Body of pancreas (tissue), 4 donors: ENCODE data around the gene BEGAIN. TPM values are rescaled to one million over a fixed set of nuclear protein-coding genes. Genes with fewer than 3 reads are reported as not detected.

Experiments used
- ATAC-seq: fragments of 150-250 bp; one replicate; pipeline ENCODE4 v1.9.1; 2016
- DNase-seq, 4 donors: peaks; one replicate each; pipeline ENCODE4 v3.0.0-alpha.2; 2019
- H3K27ac ChIP-seq, 4 donors: fragments of 200-600 bp; sonication (generic); 1 replicate in 3 of 4; 2 replicates in 1 of 4; pipeline versions ENCODE4 v1.5.1 to v1.6.1; 2016 to 2019; ENCODE audit warnings: mild to moderate bottlenecking in 1 of 4, mixed read lengths in 1 of 4, moderate library complexity in 1 of 4
- H3K27me3 ChIP-seq, 2 donors: fragments of 200-600 bp; sonication (generic); one replicate each; pipeline ENCODE4 v1.6.0; 2016; ENCODE audit warnings: mild to moderate bottlenecking in 1 of 2
- H3K36me3 ChIP-seq, 2 donors: fragments of 200-600 bp; sonication (generic); replicated peaks in 1 of 2; 2 replicates each; pipeline ENCODE4 v1.5.1; 2016; ENCODE audit warnings: low read depth in 2 of 2; ENCODE audit not compliant: insufficient read depth in 1 of 2
- H3K4me1 ChIP-seq: fragments of 200-600 bp; sonication (generic); one replicate; pipeline ENCODE4 v1.6.0; 2016
- H3K4me3 ChIP-seq, 2 donors: fragments of 200-600 bp; sonication (generic); 1 replicate in 1 of 2; 2 replicates in 1 of 2; pipeline ENCODE4 v1.5.1; 2016 to 2019
- H3K9me3 ChIP-seq, 3 donors: fragments of 200-600 bp; sonication (generic); 1 replicate in 2 of 3; 2 replicates in 1 of 3; pipeline ENCODE4 v1.5.1; 2016
- POLR2A ChIP-seq, 3 donors: fragments of 450-650 bp; IDR thresholded peaks; one replicate each; pipeline ENCODE4 v1.6.1; 2016; ENCODE audit warnings: antibody characterized with exemption in 3 of 3, mild to moderate bottlenecking in 2 of 3
- WGBS, 2 donors: methylation state at CpG; one replicate each; pipeline ENCODE4 v1.1.5; 2017; 5-methylcytosine and 5-hydroxymethylcytosine counted together
- intact Hi-C: fragments of 100-400 bp; cut with DNase I; formaldehyde crosslinking; loops from one replicate; pipeline ENCODE4 v1.15.1; 2023
- total RNA-seq, 2 donors: library from RNA; depleted of rRNA; stranded (reverse); fragments of >200 nt; gene quantifications; one replicate each; pipeline ENCODE4 v1.1.0, GENCODE V29; 2016
- TF ChIP-seq, protein P1 (sequence below), 7 experiments: fragments of 450-650 bp in 4 of 7; fragments of 200-600 bp in 3 of 7; sonication (generic) in 3 of 7; IDR thresholded peaks; one replicate each; pipeline ENCODE4 v1.5.1; 2016 to 2019; ENCODE audit warnings: antibody characterized with exemption in 7 of 7

The BEGAIN gene
- total RNA-seq, 2 donors from 2014 or later: 23.9 to 28.7 TPM

DNA sequence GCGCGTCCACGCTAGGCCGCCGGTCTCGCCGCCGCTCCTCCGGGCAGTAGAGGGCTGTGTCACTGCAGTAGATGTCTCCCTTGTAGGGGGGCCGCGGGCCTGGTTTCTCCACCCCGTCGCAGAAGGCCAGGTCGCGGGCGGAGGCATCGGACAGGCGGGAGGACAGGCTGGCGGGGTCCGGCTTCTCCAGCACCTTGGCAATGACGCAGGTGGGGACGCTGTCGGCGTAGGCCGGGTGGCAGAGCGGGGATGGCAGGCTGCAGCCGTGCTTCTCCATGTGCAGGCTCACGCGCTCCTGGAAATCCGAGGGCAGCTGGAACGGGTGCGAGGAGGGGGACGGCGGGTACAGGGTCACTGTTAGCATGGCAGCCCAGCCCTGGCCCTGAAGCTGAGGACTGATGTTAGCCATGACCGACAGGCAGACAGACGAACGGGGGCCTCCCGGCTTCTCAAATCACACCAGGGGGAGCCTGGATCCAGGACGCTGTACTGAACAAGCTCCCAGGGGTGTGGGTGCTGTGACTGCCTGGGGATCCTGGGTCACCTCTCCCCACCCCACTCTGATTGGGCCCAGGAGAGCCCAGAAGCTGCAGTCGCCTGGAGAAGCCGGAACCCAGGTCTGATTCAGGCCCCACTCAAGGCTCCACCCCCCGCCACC is 48.1 kb downstream of the BEGAIN start:
- WGBS, 2 donors: 91 to 94% methylated on average over 16 to 41 of the region's 42 CpGs
- Histone ChIP-seq H3K27ac (peak overlapping the region in 1 of 4 donors; percentile 93), H3K36me3 (peaks cover 0 to 3% of the 10 kb centered on the region in 2 donors), H3K27me3 (no peaks in the 10 kb centered on the region), H3K9me3 (no peaks in the 10 kb centered on the region), H3K4me3 (no peak overlapping the region), H3K4me1 (peaks cover 60% of the 10 kb centered on the region)
- intact Hi-C loops: no loop called here
- DNase-seq: peak in 3 of 4 donors; percentile 6 to 15 (median 11)
- no peak for ATAC-seq
- TF ChIP-seq, protein P1, sequence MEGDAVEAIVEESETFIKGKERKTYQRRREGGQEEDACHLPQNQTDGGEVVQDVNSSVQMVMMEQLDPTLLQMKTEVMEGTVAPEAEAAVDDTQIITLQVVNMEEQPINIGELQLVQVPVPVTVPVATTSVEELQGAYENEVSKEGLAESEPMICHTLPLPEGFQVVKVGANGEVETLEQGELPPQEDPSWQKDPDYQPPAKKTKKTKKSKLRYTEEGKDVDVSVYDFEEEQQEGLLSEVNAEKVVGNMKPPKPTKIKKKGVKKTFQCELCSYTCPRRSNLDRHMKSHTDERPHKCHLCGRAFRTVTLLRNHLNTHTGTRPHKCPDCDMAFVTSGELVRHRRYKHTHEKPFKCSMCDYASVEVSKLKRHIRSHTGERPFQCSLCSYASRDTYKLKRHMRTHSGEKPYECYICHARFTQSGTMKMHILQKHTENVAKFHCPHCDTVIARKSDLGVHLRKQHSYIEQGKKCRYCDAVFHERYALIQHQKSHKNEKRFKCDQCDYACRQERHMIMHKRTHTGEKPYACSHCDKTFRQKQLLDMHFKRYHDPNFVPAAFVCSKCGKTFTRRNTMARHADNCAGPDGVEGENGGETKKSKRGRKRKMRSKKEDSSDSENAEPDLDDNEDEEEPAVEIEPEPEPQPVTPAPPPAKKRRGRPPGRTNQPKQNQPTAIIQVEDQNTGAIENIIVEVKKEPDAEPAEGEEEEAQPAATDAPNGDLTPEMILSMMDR (IDR thresholded peaks at IDR 0.05): no peak
- no peak for TF ChIP-seq POLR2A (IDR thresholded peaks at IDR 0.05)

DNA sequence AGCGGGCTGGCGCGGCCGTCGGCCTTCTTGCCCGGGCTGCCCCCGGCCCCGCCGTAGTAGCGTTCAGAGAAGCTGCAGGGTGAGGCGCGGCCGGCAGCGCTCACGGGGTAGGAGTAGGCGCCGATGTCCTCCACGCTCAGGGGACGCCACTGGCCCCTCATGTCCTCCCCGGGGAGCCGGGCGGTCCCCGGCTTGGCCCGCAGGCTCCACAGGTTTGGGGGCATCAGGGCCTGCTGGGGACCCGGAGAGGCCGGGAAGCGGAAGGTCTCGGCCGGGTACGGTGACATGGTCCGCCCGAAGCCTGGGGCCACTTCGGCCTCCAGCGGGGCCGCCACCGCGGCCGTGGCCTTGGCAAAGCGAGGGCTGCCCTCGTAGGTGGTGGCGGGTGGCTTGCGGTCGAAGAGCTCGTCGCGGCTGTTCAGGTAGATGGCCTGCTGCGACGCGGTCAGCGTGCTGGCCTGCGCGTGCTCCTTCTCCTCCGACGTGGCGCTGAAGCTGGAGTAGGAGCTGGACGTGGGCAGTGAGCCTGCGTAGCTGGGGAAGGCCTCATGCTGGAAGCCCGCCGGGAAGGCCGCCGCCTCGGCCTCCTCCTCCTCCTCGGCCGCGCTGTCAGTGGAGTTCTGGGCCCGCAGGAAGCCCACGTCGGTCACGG is 48.7 kb downstream of the BEGAIN start:
- intact Hi-C loops: no loop called here
- H3K4me3 ChIP-seq: no peak overlapping the region
- no peak for TF ChIP-seq POLR2A (IDR thresholded peaks at IDR 0.05)
- TF ChIP-seq, protein P1 (IDR thresholded peaks at IDR 0.05): no peak
- H3K27ac ChIP-seq: no peak overlapping the region
- 91 to 95% methylated on average over 24 to 65 of the region's 69 CpGs for WGBS, 2 donors
- peak in 2 of 4 donors; percentile 6 to 13 for DNase-seq
- peaks cover 0 to 3% of the 10 kb centered on the region in 2 donors for H3K36me3 ChIP-seq
- no peaks in the 10 kb centered on the region for H3K9me3 ChIP-seq
- H3K27me3 ChIP-seq: no peaks in the 10 kb centered on the region
- no peak for ATAC-seq
- H3K4me1 ChIP-seq: peaks cover 67% of the 10 kb centered on the region

DNA sequence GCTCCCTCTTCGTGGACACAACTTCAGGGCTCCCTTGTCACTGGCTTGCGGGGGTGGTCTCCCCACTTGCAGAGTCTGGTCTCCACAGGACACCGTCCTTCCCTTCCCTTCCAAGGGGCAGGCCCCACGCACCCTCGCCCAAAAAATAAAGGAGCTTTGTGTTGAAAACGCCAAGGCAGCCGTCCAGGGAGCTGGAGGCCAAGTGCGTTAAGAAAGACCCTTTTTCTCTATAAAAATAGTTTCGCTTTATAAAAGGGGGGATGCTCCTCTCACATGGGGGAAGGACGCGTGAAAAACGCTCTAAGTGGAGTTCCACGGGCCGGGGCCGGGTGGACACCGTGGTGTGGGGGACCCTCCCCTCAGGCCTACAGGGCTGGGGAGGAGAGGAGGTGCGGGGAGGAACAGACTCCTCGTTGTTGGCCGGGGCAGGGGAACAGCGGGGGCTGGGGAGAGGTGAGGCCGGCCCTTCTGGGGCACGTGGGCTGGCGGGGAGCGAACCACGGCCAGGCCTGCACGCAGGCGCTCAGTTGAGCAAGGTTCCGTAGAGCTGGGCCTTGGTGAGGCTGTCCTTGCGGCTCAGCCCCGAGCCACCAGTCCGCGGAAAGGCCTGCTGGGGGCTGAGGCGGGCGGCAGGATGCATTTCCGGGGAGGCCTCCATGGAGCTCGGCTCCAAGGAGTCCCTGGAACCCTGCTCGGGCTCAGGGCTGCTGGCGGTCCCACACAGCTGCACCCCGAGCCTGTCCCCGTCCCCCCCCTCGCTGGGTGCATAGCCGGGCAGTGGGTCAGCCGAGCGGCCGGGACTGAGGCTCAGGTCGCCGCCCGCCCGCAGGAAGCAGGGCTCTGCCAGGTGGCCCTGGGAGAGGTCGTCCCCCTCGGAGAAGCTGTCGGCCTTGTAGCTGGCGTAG is 49.5 kb downstream of the BEGAIN start:
- DNase-seq (peak in 3 of 4 donors; percentile 1 to 11 (median 5)), ATAC-seq (no peak)
- Histone ChIP-seq H3K9me3 (no peaks in the 10 kb centered on the region), H3K4me3 (no peak overlapping the region), H3K4me1 (peaks cover 73% of the 10 kb centered on the region), H3K27ac (no peak overlapping the region), H3K36me3 (peaks cover 0 to under 1% of the 10 kb centered on the region in 2 donors), H3K27me3 (no peaks in the 10 kb centered on the region)
- WGBS, 2 donors: 87 to 90% methylated on average over 38 to 43 of the region's 53 CpGs
- TF ChIP-seq POLR2A (IDR thresholded peaks at IDR 0.05): no peak
- TF ChIP-seq, protein P1 (IDR thresholded peaks at IDR 0.05): no peak
- intact Hi-C loops: no loop called here

DNA sequence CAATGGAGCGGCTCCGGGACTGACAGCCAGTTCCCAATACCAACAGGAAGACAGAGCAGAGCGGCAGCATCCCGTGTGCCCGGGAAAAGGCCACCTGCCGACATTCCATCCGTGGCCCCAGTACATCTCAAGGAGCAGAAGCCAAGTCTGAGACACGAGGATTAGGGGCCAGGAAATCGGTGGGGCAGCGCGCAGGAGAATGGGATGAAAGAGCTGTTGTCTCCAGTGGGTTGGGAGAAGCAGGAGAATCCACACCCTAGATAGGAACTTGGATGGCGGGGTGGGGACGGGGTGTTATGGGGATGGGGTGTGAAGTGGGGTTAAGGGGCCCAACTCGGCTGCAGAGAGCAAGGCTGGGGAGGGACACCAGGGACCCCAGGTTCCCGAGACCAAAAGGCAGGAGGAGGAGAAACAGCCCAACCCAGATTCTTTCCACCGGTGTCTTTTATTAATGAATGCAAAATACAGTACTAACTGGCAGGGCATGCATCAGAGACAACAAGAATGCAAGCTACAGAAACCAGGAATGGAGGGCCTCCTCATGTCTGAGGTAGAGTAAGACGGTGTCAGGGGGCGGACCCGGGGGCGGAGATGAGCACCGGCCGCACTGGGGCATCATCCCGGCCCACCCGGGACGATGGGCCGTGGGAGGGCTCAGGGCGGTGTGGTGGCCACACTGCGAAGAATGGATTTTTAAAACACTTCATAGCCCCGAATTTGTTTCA is 50.3 kb downstream of the BEGAIN start:
- no peaks in the 10 kb centered on the region for H3K9me3 ChIP-seq
- H3K4me1 ChIP-seq: peaks cover 74% of the 10 kb centered on the region
- H3K27ac ChIP-seq: peak overlapping the region in 3 of 4 donors; percentile 5 to 94 (median 90)
- peak; percentile 22 to 54 (median 40) for DNase-seq
- WGBS, 2 donors: 68 to 72% methylated on average over 29 of the region's 29 CpGs
- no peak overlapping the region for H3K4me3 ChIP-seq
- no peaks in the 10 kb centered on the region for H3K27me3 ChIP-seq
- H3K36me3 ChIP-seq: no peaks in the 10 kb centered on the region
- no peak for ATAC-seq
- no peak for TF ChIP-seq POLR2A (IDR thresholded peaks at IDR 0.05)
- TF ChIP-seq, protein P1 (IDR thresholded peaks at IDR 0.05): no peak
- intact Hi-C loops: no loop called here
